ENCODE measurements around the gene TEX36.

GRCh38 chr10:125621052-125621451, 61.9 kb downstream of the TEX36 start:
- TF ChIP-seq, protein P1, sequence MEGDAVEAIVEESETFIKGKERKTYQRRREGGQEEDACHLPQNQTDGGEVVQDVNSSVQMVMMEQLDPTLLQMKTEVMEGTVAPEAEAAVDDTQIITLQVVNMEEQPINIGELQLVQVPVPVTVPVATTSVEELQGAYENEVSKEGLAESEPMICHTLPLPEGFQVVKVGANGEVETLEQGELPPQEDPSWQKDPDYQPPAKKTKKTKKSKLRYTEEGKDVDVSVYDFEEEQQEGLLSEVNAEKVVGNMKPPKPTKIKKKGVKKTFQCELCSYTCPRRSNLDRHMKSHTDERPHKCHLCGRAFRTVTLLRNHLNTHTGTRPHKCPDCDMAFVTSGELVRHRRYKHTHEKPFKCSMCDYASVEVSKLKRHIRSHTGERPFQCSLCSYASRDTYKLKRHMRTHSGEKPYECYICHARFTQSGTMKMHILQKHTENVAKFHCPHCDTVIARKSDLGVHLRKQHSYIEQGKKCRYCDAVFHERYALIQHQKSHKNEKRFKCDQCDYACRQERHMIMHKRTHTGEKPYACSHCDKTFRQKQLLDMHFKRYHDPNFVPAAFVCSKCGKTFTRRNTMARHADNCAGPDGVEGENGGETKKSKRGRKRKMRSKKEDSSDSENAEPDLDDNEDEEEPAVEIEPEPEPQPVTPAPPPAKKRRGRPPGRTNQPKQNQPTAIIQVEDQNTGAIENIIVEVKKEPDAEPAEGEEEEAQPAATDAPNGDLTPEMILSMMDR (IDR thresholded peaks at IDR 0.05): no peak
- TF ChIP-seq EZH2 (IDR thresholded peaks at IDR 0.05; ENCODE audit: borderline replicate concordance, insufficient read depth, low read depth, low read length, poor library complexity, severe bottlenecking): no peak
